Heart right ventricle (tissue), 16 donors: Measurements from ENCODE around the gene AGPAT3. TPM values are rescaled to one million over a fixed set of nuclear protein-coding genes. Genes with fewer than 3 reads are reported as not detected.

Experiments used
- ATAC-seq, 8 donors: fragments of 200-7000 bp; cut with Tn5 transposase; one replicate each; pipeline ENCODE4 v1.9.1; 2020; ENCODE audit warnings: mild to moderate bottlenecking in 8 of 8, moderate library complexity in 8 of 8, moderate number of reproducible peaks in 1 of 8
- DNase-seq, 2 donors: peaks; one replicate each; pipeline ENCODE4 v3.0.0-alpha.2; 2020
- H3K27ac ChIP-seq, 10 donors: fragments of 200-600 bp; sonication (generic) in 2 of 10; one replicate each; pipeline versions ENCODE4 v1.5.0 to v1.8.0; 2020 to 2022; ENCODE audit warnings: mild to moderate bottlenecking in 3 of 10
- H3K27me3 ChIP-seq, 7 donors: fragments of 200-600 bp; one replicate each; pipeline ENCODE4 v1.8.0; 2021 to 2022; ENCODE audit warnings: mild to moderate bottlenecking in 2 of 7
- H3K36me3 ChIP-seq, 9 donors: fragments of 200-600 bp; sonication (generic) in 1 of 9; one replicate each; pipeline versions ENCODE4 v1.5.0 to v1.8.0; 2020 to 2022; ENCODE audit warnings: mild to moderate bottlenecking in 2 of 9
- H3K4me1 ChIP-seq, 9 donors: fragments of 200-600 bp; sonication (generic) in 1 of 9; one replicate each; pipeline versions ENCODE4 v1.5.0 to v1.8.0; 2020 to 2022; ENCODE audit warnings: mild to moderate bottlenecking in 4 of 9
- H3K4me3 ChIP-seq, 10 donors: fragments of 200-600 bp; sonication (generic) in 2 of 10; one replicate each; pipeline versions ENCODE4 v1.5.0 to v1.8.0; 2020 to 2022; ENCODE audit warnings: mild to moderate bottlenecking in 7 of 10, moderate library complexity in 2 of 10
- H3K9me3 ChIP-seq, 11 donors: fragments of 200-600 bp in 10 of 11; sonication (generic) in 2 of 11; one replicate each; pipeline versions ENCODE4 v1.5.0 to v1.8.0; 2013 to 2022; ENCODE audit warnings: mild to moderate bottlenecking in 2 of 11, control low read depth in 1 of 11, moderate library complexity in 1 of 11
- CTCF ChIP-seq, 9 donors: fragments of 200-600 bp; sonication (generic) in 2 of 9; IDR thresholded peaks; one replicate each; pipeline versions ENCODE4 v1.5.0 to v1.8.0; 2021 to 2022; ENCODE audit warnings: antibody characterized with exemption in 9 of 9, mild to moderate bottlenecking in 5 of 9, moderate library complexity in 1 of 9
- WGBS, 2 donors: extraction: QIAGEN DNeasy Blood & Tissue Kit; methylation state at CpG; one replicate each; pipeline ENCODE4 v1.1.7; 2013; ENCODE audit warnings: inconsistent platforms in 1 of 2; 5-methylcytosine and 5-hydroxymethylcytosine counted together
- intact Hi-C, 10 donors: fragments of 100-400 bp; cut with DNase I; formaldehyde crosslinking; loops; one replicate each; pipeline versions ENCODE4 v1.11.1 to v1.14.2; 2022
- polyA plus RNA-seq, 2 donors: library from polyadenylated mRNA; stranded (reverse); fragments of 200-250 nt; gene quantifications; one replicate each; pipeline ENCODE4 v1.2.3, GENCODE V29; 2013
- total RNA-seq, 10 donors: library from RNA; stranded (reverse); fragmentation: NEBNext Ultra II Directional in 3 of 10; extraction: Animal tissue kit (Norgen Biotek cat#: 25700) in 3 of 10; gene quantifications; one replicate each; pipeline versions ENCODE4 v1.2.1 to v1.2.4, GENCODE V29; 2021 to 2023
- donor health status: Arrhythmogenic right ventricular cardiomyopathy.
- donor health status: ischemic (EF 13 %, LVEDD 7.1; RV severe dilation, severe dysfunction).
- donor health status: healthy with polysubstance abuse.
- donor health status: DM: no; HTN: yes; CAD: no.
- donor health status: DM: no; HTN: no; CAD: no.
- donor health status: ischemic (EF 25% LVEDD 6.9; RV normal size, moderate dysfunction).
- donor health status: ischemic (EF 25% LVEDD 5.7; RV mildly dilated, moderate dysfunction).
- donor health status: healthy.
- donor health status: DM: yes; HTN: yes; CAD: no.
- donor health status: Ischemic cardiomyopathy.
- donor health status: ischemic (EF 35%, LVEDD 5.7; RV mildly dilated, moderate dysfunction).
- donor health status: nonischemic (EF 11% LVEDD 7.7; RV severe dilation, severe dysfunction).
- donor health status: DM: yes; HTN: yes; CAD: no.
- donor health status: PGD.
- donor health status: ischemic (EF 29% LVEDD 5.4; RV normal size, mild dysfunction).
- donor health status: nonischemic (EF 23%, LVEDD 6.1; RV moderate dilation, normal function).

AGPAT3 gene
- total and polyA plus RNA-seq, 12 donors = 19.7 to 110 (median 65.6) TPM

- DNase-seq (no peak), ATAC-seq (no peak)
- WGBS, 2 donors = 90% methylated on average over 14 of the region's 14 CpGs
- no peaks in the 10 kb centered on the region for H3K9me3 ChIP-seq
- no peak for TF ChIP-seq CTCF (IDR thresholded peaks at IDR 0.05)
- no peak overlapping the region for H3K4me3 ChIP-seq
- peak overlapping the region in 4 of 10 donors; percentile 8 to 58 (median 45) for H3K27ac ChIP-seq
- H3K36me3 ChIP-seq = peaks cover 0 to 16% (median 0%) of the 10 kb centered on the region in 9 donors
- intact Hi-C loops = no loop called here
- H3K4me1 ChIP-seq = peaks cover 15 to 54% (median 38%) of the 10 kb centered on the region in 9 donors
- H3K27me3 ChIP-seq = no peaks in the 10 kb centered on the region
Measured at GRCh38 chr21:43885721-43886120, 20.7 kb downstream of the AGPAT3 start.

GRCh38 chr21:43886565-43886964, 21.5 kb downstream of the AGPAT3 start:
- Histone ChIP-seq H3K36me3 (peaks cover 0 to 16% (median 0%) of the 10 kb centered on the region in 9 donors), H3K27ac (no peak overlapping the region), H3K9me3 (no peaks in the 10 kb centered on the region), H3K27me3 (no peaks in the 10 kb centered on the region), H3K4me3 (no peak overlapping the region), H3K4me1 (peaks cover 15 to 48% (median 34%) of the 10 kb centered on the region in 9 donors)
- DNase-seq (no peak), ATAC-seq (no peak)
- intact Hi-C loops = no loop called here
- TF ChIP-seq CTCF (IDR thresholded peaks at IDR 0.05) = no peak
- 98% methylated on average over 1 of the region's 1 CpG for WGBS, 2 donors

GRCh38 chr21:43889069-43889468, 24.0 kb downstream of the AGPAT3 start:
- peaks cover 0 to 16% (median 0%) of the 10 kb centered on the region in 9 donors for H3K36me3 ChIP-seq
- intact Hi-C loops = no loop called here
- peaks cover 15 to 36% (median 27%) of the 10 kb centered on the region in 9 donors for H3K4me1 ChIP-seq
- DNase-seq (no peak), ATAC-seq (no peak)
- H3K4me3 ChIP-seq = no peak overlapping the region
- no peak for TF ChIP-seq CTCF (IDR thresholded peaks at IDR 0.05)
- H3K27ac ChIP-seq = no peak overlapping the region
- 76 to 80% methylated on average over 3 of the region's 3 CpGs for WGBS, 2 donors
- no peaks in the 10 kb centered on the region for H3K27me3 ChIP-seq
- H3K9me3 ChIP-seq = peaks cover 0 to 5% (median 0%) of the 10 kb centered on the region in 11 donors

DNA sequence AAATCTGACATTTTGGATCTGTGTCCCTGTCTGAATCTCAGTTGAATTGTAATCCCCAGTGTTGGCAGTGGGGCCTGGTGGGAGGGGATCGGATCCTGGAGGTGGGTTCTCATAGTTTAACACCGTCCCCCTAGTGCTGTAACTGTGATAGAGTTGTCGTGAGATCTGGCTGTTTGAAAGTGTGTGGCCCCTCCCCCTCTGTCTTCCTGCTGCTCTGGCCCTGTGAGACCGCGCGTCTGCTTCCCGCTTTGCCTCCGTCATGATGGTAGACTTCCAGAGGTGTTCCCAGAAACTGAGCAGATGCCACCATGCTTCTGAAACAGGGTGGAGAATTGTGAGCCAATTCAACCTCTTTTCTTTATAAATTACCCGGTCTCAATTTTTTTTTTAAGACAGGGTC, 25.0 kb downstream of the AGPAT3 start:
- ATAC-seq (no peak), DNase-seq (no peak)

More for the DNA sequence above, 25.0 kb downstream of the AGPAT3 start:
- H3K9me3 ChIP-seq = peaks cover 0 to 5% (median 0%) of the 10 kb centered on the region in 11 donors
- TF ChIP-seq CTCF (IDR thresholded peaks at IDR 0.05) = no peak
- H3K36me3 ChIP-seq = peaks cover 0 to 16% (median 0%) of the 10 kb centered on the region in 9 donors
- H3K27me3 ChIP-seq = no peaks in the 10 kb centered on the region
- H3K4me3 ChIP-seq = no peak overlapping the region
- H3K4me1 ChIP-seq = peaks cover 8 to 34% (median 26%) of the 10 kb centered on the region in 9 donors
- H3K27ac ChIP-seq = no peak overlapping the region
- 84 to 85% methylated on average over 9 of the region's 9 CpGs for WGBS, 2 donors
- intact Hi-C loops = no loop called here
